HG02884 (cell line): Measurements from ENCODE around the gene WEE2.
"Not testable (repeated sequence)": the region's sequence is repeated elsewhere in the genome, so short reads cannot be mapped to it uniquely, and the experiment has no call there.

Experiments used
- ATAC-seq: cut with Tn5 transposase; IDR thresholded peaks from one replicate; pipeline ENCODE4 v1.9.1; 2021; ENCODE audit warnings: mild to moderate bottlenecking, moderate library complexity; ENCODE audit not compliant: unreplicated experiment

The WEE2 gene

DNA sequence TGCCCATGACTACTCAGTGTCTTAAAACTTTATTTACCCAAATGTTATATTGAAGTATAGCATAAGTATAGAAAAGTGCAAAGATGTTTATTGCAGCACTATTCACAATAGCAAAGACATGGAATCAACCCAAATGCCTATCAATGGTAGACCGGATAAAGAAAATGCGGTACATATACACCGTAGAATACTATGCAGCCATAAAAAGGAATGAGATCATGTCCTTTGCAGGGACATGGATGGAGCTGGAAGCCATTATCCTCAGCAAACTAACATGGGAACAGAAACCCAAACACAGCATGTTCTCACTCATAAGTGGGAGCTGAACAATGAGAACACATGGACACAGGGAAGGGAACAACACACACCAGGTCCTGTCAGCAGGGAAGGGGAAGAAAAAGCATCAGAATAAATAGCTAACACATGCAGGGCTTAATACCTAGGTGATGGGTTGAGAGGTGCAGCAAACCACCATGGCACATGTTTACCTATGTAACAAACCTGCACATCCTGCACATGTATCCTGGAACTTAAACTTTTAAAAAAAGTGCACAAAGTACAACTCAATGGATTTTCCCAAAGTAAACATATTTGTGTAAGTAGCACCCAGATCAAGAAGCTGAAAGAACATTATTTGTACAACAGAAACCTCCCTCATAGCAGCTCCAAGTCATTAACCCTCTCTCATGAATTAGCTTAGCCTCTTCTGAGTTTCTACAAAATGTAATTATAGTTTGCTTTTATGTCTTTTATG, 18.9 kb upstream of the WEE2 start:
- not testable (repeated sequence) for ATAC-seq

- no peak for ATAC-seq
Measured at GRCh38 chr7:141691540-141691939, 16.6 kb upstream of the WEE2 start.

DNA sequence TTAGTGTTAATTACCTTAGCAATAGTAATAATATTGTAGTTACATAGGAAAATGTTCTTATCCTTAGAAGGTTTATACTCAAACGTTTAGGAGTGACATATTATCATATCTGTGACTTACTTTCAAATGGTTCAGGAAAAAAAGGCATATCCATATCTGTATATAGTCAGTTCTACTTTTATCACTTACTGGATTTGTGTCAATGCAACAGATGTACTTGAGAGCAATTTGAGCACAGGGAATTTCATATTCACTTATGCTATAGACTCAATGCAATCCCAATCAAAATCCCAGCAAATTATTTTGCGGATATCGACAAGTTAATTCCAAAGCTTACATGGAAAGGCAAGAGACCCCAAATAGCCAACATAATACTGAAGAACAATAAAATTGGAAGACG, 16.2 kb upstream of the WEE2 start:
- no peak for ATAC-seq

GRCh38 chr7:141693082-141693481, 15.1 kb upstream of the WEE2 start:
- ATAC-seq: no peak

DNA sequence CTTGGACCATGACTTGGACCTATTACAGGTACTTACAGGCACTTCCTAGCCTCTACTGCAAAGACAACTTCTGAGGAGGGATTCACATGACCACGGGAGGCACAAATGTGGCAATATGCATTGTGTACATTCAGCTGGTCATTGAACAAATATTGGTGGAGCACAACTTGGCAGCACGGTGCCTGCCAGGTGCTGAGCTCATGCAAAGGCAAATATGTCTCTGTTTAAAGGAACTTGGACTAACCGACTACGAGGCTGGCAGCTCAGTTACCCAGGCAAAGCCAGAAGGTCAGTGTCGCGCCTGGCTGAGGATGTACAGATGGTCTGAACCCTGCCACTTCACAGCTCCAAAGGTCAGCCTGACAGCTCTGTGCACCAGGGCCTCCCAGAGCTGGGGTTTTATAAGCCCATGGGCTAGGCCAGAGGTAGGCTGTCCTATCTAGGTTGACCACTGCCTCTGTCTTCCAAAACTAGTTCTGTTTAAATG, 12.3 kb upstream of the WEE2 start:
- ATAC-seq: no peak

GRCh38 chr7:141696348-141696747, 11.8 kb upstream of the WEE2 start:
- no peak for ATAC-seq

DNA sequence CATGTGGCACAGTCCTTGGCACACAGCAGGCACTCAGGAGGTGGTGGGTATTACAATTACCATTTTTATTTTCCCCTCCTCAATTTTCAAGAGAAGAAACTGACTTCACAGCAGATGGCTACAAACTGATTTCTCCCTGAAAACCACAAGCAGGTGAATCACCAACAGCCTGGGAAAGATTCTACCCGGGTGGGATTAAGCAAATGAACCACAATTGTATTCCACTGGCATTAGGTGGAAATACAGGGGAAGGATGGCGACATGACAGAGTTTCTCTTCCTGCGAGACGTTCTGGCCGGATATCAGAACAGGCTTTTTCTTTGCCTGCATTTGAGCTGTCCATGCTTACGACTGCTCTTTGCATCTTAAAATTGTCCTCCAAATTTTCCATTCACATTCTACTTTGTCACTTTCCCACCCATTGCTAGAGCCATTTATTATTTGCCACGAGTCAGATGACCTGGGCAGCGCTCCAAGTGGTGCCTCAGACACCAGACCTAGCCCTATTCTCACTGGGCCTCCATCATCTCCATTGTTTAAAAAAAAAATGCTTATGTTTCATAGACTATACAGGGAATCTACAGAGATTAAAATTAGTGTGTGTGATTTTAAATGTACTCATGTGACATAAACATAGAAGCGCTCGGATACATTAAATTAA, 10.8 kb upstream of the WEE2 start:
- no peak for ATAC-seq

DNA sequence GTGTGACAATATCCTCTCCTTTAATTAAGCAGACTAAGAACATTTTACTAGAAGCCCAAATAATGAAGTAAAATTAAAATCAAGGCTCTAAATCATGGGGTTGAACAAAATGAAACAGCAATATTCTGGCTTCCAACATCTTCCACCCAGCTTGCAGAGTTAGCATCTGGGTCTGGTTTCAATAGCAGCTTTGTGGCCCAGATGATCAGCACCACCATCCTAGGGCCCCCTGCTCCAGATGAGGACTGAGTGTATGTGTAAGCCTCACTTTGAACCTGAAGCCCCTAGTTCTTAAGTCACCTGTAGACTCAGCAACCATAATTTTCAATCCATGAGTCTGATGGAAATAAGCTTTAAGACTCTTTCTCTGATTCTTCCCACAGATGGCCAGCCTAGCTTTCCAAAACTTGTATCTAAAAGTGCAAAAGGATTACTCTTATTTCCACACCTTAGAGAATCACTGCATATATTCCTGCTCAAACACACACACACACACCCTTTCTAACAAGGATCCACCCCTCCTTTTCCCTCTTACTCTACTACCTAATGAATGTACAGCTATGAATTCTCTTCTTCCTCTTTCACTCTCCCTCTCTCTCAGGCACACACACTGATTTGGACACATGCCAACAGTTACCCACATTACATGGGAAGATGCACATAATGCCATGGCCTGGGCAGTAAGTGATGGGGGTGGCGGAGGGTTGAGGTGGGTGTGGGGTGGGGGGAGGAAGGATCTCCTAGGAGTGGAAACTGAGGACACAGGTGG, 9.7 kb upstream of the WEE2 start:
- no peak for ATAC-seq

GRCh38 chr7:141699860-141700259, 8.3 kb upstream of the WEE2 start:
- ATAC-seq: no peak

DNA sequence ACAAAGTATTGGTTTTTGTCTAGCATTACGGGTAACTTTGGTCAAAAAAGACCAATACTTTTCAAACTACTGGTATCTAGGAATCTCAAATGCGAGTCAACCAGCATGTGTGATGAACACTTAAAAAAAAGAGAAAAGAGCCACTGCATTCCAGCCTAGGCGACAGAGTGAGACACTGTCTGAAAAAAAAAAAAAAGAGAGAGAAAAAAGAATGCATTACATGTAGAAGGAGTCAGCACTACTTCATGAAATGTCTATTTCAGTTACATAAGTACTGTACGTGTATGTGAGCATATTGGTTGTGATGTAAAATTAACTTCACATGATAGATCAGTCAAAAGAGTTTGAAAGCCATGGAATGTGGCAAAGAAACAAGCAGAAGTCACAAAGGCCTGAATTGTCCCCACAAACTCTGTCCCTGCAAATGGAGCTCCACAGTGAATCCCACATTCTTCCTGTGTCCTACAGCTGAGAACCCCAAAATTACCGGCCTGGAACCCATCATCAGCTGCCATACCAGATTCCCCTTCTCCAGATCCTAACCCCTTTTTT, 7.8 kb upstream of the WEE2 start:
- ATAC-seq: no peak

DNA sequence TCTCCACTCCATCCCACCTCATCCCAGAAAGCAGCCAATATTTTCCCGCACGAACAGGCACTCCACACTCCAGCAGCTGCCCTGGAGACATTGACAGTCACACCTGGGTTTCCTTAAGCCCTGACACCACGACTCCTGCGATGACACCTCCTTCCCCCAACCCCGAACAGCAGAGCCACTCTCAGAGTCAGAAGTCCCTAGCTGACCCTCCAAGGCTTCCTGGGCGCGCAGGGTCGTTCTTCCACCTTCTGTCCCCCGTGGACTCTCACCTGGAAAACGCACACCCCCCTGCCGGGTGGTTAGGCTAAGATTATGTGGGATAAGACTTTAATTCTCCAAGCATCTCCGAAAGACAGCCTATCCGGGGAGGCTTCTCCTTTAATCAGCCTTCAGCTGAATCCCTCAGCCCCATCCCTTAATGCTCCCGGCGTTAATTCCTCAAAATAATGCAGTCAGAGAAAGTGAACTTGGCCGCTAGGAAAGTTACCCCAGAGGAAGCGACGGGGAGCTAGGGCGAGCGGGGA, 7.2 kb upstream of the WEE2 start:
- ATAC-seq: no peak

- peak; percentile 67 for ATAC-seq
Measured at GRCh38 chr7:141701489-141702046, 6.6 kb upstream of the WEE2 start.

DNA sequence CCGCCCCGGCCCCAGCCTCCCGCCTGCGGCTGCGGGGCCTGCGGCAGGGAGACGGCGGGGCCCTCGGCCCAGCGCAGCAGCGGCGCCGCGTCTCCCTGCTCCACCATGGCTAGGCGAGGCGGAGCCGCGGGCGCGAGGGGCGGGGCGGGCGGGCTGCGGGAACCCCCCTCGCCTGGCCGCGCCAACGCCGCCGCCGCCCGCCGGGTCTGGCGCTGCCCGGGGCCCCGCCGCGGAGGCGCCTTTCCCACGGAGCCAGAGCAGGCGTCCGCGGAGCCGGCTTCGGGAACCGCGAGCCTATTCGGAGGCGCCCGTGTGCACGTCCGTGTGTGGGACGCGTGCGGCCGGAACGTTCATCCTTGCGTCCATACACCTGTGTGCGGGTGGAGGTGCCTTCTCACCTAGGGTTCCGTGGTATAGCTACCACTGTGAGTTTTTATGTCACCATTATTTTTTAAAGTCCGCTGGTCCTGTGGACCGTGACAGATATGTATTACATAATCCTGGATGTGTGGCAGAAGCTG, 6.0 kb upstream of the WEE2 start, which contains the start of gene DENND11:
Gene DENND11, minus strand, starts transcription at position 120 of the 521 bp plus-strand sequence. Its CDS starts 13 bp downstream, at position 107.
- peak; percentile 64 for ATAC-seq

DNA sequence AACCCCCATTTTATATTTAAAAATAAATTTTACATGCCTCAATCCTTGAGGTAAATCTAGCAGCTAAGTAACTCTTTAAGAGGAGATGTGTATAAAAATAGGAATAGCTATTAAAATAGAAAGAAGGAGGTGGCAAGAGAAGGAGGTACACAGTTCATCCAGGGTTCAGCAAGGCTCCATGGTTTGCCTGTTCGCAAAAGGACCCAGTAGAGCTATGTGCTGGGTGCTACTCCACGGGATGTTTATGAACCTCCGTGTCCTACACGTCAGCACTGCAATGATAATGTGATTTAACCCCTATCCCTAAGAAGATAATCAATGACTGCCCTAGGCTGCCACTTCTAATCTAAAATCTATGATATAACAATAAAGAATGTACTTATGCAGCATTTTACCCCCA, 5.3 kb upstream of the WEE2 start:
- ATAC-seq: no peak

GRCh38 chr7:141704112-141704511, 4.0 kb upstream of the WEE2 start:
- no peak for ATAC-seq

GRCh38 chr7:141704741-141705140, 3.4 kb upstream of the WEE2 start:
- no peak for ATAC-seq

- no peak for ATAC-seq
Measured at GRCh38 chr7:141706239-141707064, 1.7 kb upstream of the WEE2 start.

DNA sequence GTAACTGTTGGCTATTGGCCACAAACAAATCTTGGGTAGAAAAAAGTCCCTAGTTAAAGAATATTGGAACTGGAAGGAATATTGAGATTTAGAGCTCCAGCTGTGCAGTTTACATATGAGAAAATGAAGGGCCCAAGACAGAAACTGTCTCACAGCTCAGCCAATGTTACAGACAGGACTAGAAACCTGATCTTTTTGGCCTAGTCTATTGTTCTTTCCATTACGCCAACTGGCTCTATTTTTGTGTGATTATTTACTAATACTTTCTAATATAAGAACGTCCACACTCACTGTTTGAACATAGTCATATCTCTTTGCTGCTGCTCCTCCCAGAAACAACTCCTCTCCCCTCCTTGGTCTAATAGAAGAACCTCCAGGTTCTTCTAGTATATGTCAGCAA, 1.2 kb downstream of the WEE2 start:
- no peak for ATAC-seq

GRCh38 chr7:141709749-141710148, 1.6 kb downstream of the WEE2 start:
- no peak for ATAC-seq

DNA sequence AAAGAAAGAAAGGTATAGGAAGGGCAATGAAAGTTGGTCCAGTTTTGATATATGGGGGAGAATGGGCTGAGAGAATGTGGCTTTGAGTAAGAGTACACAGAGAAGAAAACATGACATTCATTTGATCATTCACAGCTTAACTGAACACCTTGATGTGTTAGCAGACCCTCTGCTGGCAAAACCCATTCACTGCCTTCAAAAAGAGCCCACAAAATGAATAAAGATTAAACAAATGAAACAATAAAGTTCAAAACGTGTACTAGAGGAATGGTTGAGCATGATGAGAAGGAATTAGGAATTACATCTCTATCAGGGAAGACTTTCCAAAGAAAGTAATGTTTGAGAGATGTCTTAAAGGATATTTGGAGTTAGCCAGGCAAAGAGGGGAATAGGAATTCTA, 2.1 kb downstream of the WEE2 start:
- ATAC-seq: no peak
